ENCODE results near the gene SHANK2. TPM values are rescaled to one million over a fixed set of nuclear protein-coding genes. Genes with fewer than 3 reads are reported as not detected.

Gene SHANK2
- polyA plus RNA-seq, 3 donors = not detected

DNA sequence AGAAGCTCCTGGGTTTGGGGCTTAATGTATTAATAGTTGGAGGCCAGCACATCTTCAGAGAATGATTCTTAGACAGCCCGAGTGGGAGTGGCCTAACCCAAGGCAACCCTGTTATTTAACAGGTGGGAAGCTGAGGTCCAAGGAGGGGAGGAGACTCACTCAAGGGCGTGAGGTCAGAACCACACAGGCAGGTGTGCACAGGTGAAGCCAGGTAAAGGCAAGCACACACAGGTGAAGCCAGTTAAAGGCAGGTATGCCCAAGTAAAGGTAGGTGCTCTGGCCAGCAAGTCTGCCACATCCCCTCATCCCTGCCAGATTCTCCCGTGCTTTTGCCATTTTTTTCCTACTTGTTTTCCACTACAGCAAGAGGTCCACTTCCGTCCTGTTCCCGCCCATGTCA, 2.9 kb upstream of the SHANK2 start:
- no peak overlapping the region for H2AFZ ChIP-seq (ENCODE audit: insufficient read depth, low read depth, low read length, poor library complexity, severe bottlenecking)
- H3K4me3 Mint-ChIP-seq = peak overlapping the region in 1 of 2 donors; percentile 43
- no peaks in the 10 kb centered on the region for H3K79me2 ChIP-seq (ENCODE audit: insufficient read depth, low read length)
- H3K9me3 ChIP-seq (replicated peaks in 1 of 2; ENCODE audit: control insufficient read depth in 1 of 2, insufficient read depth in 1 of 2, low read length in 2 of 2) = peaks cover 12 to 24% of the 10 kb centered on the region in 2 donors
- peaks cover 4 to 25% (median 17%) of the 10 kb centered on the region in 7 donors for H3K9me3 Mint-ChIP-seq
- H3K4me1 Mint-ChIP-seq = no peaks in the 10 kb centered on the region
- 75% methylated on average over 3 of the region's 5 CpGs for whole genome bisulfite sequencing (ENCODE audit: insufficient coverage)
- no peaks in the 10 kb centered on the region for H3K36me3 ChIP-seq (replicated peaks in 1 of 2; ENCODE audit: control insufficient read depth in 1 of 2, insufficient read depth in 2 of 2, low read length in 2 of 2)
- TF ChIP-seq, protein P1, sequence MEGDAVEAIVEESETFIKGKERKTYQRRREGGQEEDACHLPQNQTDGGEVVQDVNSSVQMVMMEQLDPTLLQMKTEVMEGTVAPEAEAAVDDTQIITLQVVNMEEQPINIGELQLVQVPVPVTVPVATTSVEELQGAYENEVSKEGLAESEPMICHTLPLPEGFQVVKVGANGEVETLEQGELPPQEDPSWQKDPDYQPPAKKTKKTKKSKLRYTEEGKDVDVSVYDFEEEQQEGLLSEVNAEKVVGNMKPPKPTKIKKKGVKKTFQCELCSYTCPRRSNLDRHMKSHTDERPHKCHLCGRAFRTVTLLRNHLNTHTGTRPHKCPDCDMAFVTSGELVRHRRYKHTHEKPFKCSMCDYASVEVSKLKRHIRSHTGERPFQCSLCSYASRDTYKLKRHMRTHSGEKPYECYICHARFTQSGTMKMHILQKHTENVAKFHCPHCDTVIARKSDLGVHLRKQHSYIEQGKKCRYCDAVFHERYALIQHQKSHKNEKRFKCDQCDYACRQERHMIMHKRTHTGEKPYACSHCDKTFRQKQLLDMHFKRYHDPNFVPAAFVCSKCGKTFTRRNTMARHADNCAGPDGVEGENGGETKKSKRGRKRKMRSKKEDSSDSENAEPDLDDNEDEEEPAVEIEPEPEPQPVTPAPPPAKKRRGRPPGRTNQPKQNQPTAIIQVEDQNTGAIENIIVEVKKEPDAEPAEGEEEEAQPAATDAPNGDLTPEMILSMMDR (IDR thresholded peaks at IDR 0.05) = no peak
- no peak for DNase-seq
- no peaks in the 10 kb centered on the region for H3K4me1 ChIP-seq (ENCODE audit: control insufficient read depth in 1 of 2, insufficient read depth in 2 of 2, low read length in 2 of 2)
- no peak overlapping the region for H3K4me2 ChIP-seq (replicated peaks; ENCODE audit: extremely low read depth, low read length, poor library complexity, severe bottlenecking)
- no peak overlapping the region for H3K27ac Mint-ChIP-seq
- peaks cover 0 to 2% of the 10 kb centered on the region in 2 donors for H3K36me3 Mint-ChIP-seq
- H4K20me1 ChIP-seq (ENCODE audit: insufficient read depth, low read length) = no peaks in the 10 kb centered on the region
- intact Hi-C loops (cut with micrococcal nuclease) = no loop called here
- H3K27ac ChIP-seq (ENCODE audit: low read depth in 1 of 2, low read length in 2 of 2) = no peak overlapping the region
- H3K27me3 ChIP-seq (ENCODE audit: control insufficient read depth in 2 of 2, insufficient read depth in 2 of 2, low read length in 2 of 2) = peaks cover 24 to 41% of the 10 kb centered on the region in 2 donors
- H3K9ac ChIP-seq (ENCODE audit: insufficient read depth, low read length, poor library complexity, severe bottlenecking) = no peak overlapping the region
- no peak overlapping the region for H3K4me3 ChIP-seq (replicated peaks in 1 of 3; ENCODE audit: low read depth in 2 of 3, low read length in 3 of 3)
- peaks cover 38 to 52% (median 46%) of the 10 kb centered on the region in 3 donors for H3K27me3 Mint-ChIP-seq (ENCODE audit: low read depth in 3 of 3)

DNA sequence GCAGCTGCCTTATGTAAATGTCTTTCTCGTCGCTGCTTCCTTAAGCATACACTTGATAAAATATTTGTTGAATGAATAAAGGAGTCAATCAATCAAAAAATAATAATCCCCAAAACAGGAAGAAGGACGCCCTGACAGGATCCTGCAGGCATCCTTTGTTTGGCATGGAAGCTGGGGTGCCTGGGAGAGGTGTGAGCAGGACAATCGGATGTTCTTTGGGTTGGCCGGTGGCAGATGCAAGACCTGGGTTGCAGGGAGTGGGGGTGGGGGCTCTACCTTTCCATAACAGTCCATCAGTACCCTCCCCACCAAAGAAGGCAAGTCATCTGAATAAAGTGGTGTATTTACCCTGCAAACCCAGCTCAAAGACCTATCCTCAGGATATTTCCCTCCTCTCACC, 1.4 kb upstream of the SHANK2 start:
- no peak overlapping the region for H3K9ac ChIP-seq (ENCODE audit: insufficient read depth, low read length, poor library complexity, severe bottlenecking)
- H2AFZ ChIP-seq (ENCODE audit: insufficient read depth, low read depth, low read length, poor library complexity, severe bottlenecking) = no peak overlapping the region
- no peaks in the 10 kb centered on the region for H3K36me3 ChIP-seq (replicated peaks in 1 of 2; ENCODE audit: control insufficient read depth in 1 of 2, insufficient read depth in 2 of 2, low read length in 2 of 2)
- H3K4me3 ChIP-seq (replicated peaks in 1 of 3; ENCODE audit: low read depth in 2 of 3, low read length in 3 of 3) = no peak overlapping the region
- TF ChIP-seq, protein P1 (IDR thresholded peaks at IDR 0.05) = no peak
- intact Hi-C loops (cut with micrococcal nuclease) = no loop called here
- no peaks in the 10 kb centered on the region for H4K20me1 ChIP-seq (ENCODE audit: insufficient read depth, low read length)
- Mint-ChIP-seq H3K9me3 (peaks cover 4 to 17% (median 13%) of the 10 kb centered on the region in 7 donors), H3K4me3 (peak overlapping the region in 1 of 2 donors; percentile 75), H3K27ac (no peak overlapping the region), H3K36me3 (peaks cover 0 to 2% of the 10 kb centered on the region in 2 donors), H3K4me1 (no peaks in the 10 kb centered on the region), H3K27me3 (ENCODE audit: low read depth in 3 of 3) (peaks cover 49 to 68% (median 62%) of the 10 kb centered on the region in 3 donors)
- peaks cover 32 to 56% of the 10 kb centered on the region in 2 donors for H3K27me3 ChIP-seq (ENCODE audit: control insufficient read depth in 2 of 2, insufficient read depth in 2 of 2, low read length in 2 of 2)
- no peak overlapping the region for H3K4me2 ChIP-seq (replicated peaks; ENCODE audit: extremely low read depth, low read length, poor library complexity, severe bottlenecking)
- H3K79me2 ChIP-seq (ENCODE audit: insufficient read depth, low read length) = no peaks in the 10 kb centered on the region
- H3K9me3 ChIP-seq (replicated peaks in 1 of 2; ENCODE audit: control insufficient read depth in 1 of 2, insufficient read depth in 1 of 2, low read length in 2 of 2) = peaks cover under 1 to 27% of the 10 kb centered on the region in 2 donors
- H3K27ac ChIP-seq (ENCODE audit: low read depth in 1 of 2, low read length in 2 of 2) = no peak overlapping the region
- no peak for DNase-seq
- WGBS (ENCODE audit: insufficient coverage) = no CpG with 5 or more reads among the region's 5 CpGs
- no peaks in the 10 kb centered on the region for H3K4me1 ChIP-seq (ENCODE audit: control insufficient read depth in 1 of 2, insufficient read depth in 2 of 2, low read length in 2 of 2)
